Measurements from ENCODE around the gene PXK.
"Not testable (repeated sequence)": the region's sequence is repeated elsewhere in the genome, so short reads cannot be mapped to it uniquely, and the experiment has no call there.

PXK gene

DNA sequence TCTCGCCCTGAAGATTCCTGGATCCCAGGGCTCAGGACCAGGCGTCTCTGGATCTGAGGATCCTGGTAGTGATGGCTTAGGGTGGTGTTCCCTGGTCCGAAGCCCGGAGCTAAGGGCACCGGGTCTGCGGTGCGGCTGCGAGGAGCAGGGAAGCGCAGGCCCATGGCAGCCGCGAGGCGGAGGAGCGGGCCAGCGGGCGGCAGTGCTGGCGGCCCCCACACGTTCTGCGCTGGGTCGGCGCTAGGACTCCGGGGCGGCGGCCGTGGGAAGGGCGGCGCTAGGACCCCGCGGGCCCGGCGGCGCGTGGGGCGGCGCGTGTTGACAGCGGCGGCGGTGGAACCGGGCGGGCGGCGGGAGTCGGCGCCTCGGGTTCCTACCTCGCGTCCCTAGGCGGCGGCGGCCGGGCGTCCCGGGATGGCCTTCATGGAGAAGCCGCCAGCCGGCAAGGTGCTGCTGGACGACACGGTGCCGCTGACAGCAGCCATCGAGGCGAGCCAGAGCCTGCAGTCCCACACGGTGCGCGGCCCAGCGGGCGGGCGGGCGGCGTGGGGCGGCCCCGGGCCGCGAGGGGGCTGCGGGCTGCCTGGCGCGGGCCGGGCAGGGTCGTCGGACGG lies at the start of gene PXK:
TSS of gene PXK (plus strand) at position 318 of the 614 bp plus-strand sequence. CDS start at position 415, 97 bp downstream.
- peak; percentile 87 for DNase-seq

- no peak for DNase-seq
Observed at GRCh38 chr3:58285334-58285733, 47.4 kb upstream of the PXK start.

GRCh38 chr3:58287354-58287753 lies 45.3 kb upstream of the PXK start:
- no peak for DNase-seq

- no peak for DNase-seq
Observed at GRCh38 chr3:58288011-58288728, 44.5 kb upstream of the PXK start.

GRCh38 chr3:58288964-58289613 lies 43.6 kb upstream of the PXK start:
- not testable (repeated sequence) for DNase-seq

DNA sequence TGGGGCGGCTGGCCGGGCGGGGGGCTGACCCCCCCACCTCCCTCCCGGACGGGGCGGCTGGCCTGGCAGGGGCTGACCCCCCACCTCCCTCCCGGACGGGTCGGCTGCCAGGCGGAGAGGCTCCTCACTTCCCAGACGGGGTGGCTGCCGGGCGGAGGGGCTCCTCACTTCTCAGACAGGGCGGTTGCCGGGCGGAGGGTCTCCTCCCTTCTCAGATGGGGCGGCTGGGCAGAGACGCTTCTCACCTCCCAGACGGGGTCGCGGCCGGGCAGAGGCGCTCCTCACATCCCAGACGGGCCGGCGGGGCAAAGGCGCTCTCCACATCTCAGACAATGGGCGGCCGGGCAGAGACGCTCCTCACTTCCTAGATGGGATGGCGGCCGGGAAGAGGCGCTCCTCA lies 42.2 kb upstream of the PXK start:
- not testable (repeated sequence) for DNase-seq

DNA sequence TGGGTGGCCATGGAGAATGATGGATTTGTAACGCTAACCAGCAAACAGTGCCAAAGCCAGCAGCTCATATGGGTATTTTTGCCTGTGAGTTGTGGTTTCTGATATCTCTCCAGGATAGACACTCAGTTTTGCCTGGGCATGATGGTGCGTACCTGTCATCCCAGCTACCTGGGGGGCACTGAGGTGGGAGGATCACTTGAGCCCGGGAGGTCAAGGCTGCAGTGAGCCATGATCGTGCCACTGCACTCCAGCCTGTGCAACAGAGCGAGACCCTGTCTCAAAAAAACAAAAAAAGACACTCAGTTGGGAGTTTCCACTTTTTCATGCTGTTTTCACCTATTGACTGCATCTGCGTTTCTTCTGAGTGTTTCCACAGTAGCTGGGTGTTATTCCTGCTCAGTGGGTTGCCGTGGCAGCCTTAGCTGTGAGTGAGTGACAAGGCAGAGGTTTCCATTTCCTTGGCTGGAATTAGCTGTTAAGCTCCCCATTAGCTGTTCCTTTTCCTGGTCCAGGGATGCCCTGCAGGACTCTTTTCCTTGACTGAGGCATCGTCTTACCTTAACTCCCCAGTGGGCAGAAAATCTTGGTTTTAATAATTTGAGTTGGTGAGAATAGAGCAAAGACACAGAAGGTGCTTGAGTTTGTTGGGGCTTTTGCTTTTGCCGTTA lies 40.9 kb upstream of the PXK start:
- DNase-seq: no peak

DNA sequence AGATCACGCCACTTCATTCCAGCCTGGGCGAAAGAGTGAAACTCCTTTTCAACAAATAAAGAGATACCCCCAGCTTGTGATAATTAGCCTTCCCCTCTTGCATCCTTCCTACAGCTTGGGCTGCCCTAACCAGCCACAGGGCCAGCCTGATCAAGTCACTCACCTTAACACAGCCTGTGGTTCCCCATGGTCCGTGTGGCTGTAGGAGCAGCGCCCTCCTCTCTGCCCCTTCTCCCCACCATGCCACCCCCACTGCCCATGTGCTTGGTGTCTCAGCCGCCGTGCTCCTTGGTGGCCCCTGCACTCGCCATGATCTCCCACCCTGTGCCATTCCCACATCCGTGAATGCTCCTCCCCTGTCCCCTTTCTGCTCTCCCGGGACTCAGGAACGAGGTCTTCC lies 39.8 kb upstream of the PXK start:
- DNase-seq: no peak

DNA sequence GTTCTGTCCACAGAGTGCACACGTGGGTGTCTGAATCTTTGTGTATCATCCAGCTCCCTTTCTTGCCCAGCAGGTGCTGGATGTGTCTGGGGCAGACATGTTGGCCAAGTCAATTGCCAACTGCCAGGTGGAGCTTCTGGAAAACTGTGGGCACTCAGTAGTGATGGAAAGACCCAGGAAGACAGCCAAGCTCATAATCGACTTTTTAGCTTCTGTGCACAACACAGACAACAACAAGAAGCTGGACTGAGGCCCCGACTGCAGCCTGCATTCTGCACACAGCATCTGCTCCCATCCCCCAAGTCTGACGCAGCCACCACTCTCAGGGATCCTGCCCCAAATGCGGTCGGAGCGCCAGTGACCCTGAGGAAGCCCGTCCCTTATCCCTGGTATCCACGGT lies 39.2 kb upstream of the PXK start:
- no peak for DNase-seq

DNA sequence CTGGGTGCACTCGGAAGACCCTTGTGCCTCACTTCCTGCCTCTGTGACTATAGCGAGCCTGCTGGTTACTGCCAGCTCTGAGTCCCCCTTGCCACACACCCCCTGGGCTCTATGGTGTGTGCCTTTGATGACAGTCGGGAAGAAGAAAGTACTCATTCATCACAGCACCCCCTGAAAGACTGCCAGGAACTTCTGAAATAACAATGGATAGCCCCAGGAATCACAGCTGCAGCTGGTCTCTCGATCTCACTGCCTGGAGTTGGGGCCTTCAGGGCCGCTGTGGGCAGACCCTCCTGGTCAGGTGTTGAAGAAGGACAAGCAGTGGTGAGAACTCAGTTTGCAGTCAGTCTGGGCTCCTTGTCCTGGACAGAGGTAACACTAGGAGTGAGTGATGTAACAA lies 36.4 kb upstream of the PXK start:
- DNase-seq: no peak

DNA sequence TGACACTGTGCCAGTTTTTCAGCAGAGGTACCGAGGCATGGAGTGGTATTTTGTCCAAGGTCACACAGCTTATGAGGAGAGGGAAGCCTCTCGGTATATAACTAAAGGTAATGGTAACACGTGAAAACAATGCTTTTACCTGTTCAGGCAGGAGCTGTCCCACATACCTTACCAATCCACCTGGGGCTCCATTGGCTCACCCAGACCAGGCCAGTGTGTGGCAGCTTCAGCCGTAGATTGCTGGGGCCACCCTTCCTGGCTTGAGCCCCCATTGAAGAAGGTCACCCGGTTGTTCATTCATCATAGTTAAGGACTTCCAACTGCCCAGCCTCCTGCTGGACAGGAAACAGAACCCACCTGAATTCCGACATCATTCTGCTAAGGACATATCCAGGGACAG lies 35.8 kb upstream of the PXK start:
- DNase-seq: no peak

GRCh38 chr3:58298190-58298589 lies 34.5 kb upstream of the PXK start:
- DNase-seq: no peak

DNA sequence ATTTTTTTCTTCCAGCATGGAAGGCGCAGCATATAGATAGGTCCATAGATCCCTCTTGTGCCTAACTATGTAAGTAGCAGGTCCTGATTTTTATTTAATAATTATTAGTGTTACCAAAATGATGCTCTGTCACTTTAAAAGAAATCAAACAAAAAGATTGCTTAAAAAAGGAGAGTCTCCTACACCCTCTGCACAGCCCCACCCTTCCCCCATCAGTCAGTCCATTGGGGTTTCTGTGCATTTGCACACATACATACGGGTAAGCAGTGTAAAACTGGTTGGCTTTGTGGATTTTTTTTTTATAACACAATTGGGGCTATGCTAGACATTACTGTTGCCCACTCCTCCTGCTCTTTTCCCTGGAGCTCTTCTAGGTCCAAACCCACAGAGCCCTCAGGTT lies 33.6 kb upstream of the PXK start:
- DNase-seq: no peak

- peak; percentile 33 for DNase-seq
Observed at GRCh38 chr3:58299839-58300516, 32.7 kb upstream of the PXK start.

DNA sequence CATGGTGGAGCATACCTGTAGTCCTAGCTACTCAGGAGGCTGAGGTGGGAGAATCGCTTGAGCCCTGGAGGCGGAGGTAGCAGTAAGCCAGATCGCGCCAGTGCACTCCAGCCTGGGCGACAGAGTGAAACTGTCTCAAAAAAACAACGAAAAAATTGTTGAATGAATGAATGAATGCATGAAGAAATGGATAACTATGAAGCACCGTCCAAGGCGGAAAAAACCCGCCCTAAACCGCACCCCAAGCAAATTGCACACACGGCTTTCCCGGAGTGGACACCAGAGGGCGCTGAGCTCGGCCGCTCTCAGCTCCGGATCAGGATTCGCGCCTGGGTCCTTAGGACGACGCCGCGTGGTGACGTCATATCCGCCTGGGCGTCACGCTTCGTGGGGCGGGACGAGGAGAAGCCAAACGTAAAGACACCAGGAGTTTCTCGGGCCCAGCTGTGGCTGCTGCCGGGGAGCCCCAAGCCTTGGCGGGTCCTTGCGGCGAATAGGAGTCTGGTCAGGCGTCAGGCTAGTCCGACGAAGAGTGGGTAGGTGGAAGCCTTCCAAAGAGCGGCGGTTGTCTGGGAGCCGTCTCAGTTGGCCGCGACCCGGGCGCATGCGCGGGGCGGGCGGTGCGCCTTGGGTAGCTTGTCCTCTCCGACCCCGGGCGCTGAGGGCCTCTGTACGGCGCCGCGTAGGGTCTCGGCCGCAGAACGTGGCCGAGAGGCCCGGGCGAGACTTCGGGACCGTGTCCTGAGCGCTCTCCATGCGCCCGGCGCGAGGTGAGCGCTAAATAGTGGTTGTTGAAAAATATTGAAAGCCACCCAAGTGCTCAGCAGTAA lies 26.6 kb upstream of the PXK start, which contains the start of the genes HTD2 and RPP14:
TSS of gene HTD2 (plus strand) at position 639 of the 830 bp plus-strand sequence. CDS start 11,094 bp downstream, outside the sequence.
TSS of gene RPP14 (plus strand) at position 364 of the 830 bp plus-strand sequence. CDS start 4,085 bp downstream, outside the sequence.
- DNase-seq: peak; percentile 100

- peak; percentile 48 for DNase-seq
Observed at GRCh38 chr3:58307639-58308215, 25.0 kb upstream of the PXK start.

- no peak for DNase-seq
Observed at GRCh38 chr3:58308728-58309127, 24.0 kb upstream of the PXK start.

GRCh38 chr3:58317811-58318210 lies 14.9 kb upstream of the PXK start:
- DNase-seq: peak; percentile 39

DNA sequence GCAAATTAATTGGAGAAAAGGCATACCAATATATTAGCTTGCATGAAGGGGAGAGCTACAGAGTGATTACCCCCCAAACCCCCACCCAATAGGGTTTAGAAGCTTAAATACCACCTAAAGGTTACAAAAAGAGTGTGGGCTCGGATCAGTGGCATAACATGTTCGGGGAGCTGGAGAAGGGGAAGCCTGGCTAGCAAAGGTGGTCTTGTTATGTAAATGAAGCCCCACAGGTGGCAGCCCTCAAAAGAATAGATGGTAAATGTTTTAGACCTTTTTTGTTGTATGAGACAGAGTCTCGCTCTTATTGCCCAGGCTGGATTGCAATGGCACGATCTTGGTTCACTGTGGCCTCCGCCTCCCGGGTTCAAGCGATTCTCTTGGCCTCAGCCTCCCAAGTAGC lies 10.9 kb upstream of the PXK start:
- DNase-seq: no peak

- no peak for DNase-seq
Observed at GRCh38 chr3:58322793-58323192, 9.9 kb upstream of the PXK start.
